ENCODE data around the gene FAM83D. TPM values are rescaled to one million over a fixed set of nuclear protein-coding genes. Genes with fewer than 3 reads are reported as not detected.

The FAM83D gene
- total and polyA plus RNA-seq, 2 donors (not counting 1 experiment from before 2014, with no cell fraction given), result 0.82 to 1.7 TPM

GRCh38 chr20:38892091-38892981 is 33.9 kb upstream of the FAM83D start:
- Histone ChIP-seq H3K9me3 (ENCODE audit: control extremely low read depth in 1 of 3, control insufficient read depth in 2 of 3, insufficient read depth in 1 of 3, low read length in 2 of 3) (peaks cover 0 to 4% (median 4%) of the 10 kb centered on the region in 3 donors), H3K4me3 (ENCODE audit: control extremely low read depth in 1 of 5, extremely low read depth in 1 of 5, insufficient read depth in 1 of 5, low read depth in 2 of 5, low read length in 4 of 5) (no peak overlapping the region), H3K27me3 (replicated peaks in 1 of 4; ENCODE audit: control extremely low read depth in 1 of 4, control insufficient read depth in 3 of 4, insufficient read depth in 4 of 4, low read length in 3 of 4) (no peaks in the 10 kb centered on the region), H2AFZ (ENCODE audit: insufficient read depth, low read depth, low read length, poor library complexity, severe bottlenecking) (no peak overlapping the region), H3K79me2 (ENCODE audit: control insufficient read depth, insufficient read depth, low read length) (peaks cover 89% of the 10 kb centered on the region), H3K9ac (ENCODE audit: low read length) (no peak overlapping the region), H4K20me1 (ENCODE audit: control insufficient read depth, insufficient read depth, low read length, poor library complexity, severe bottlenecking) (peaks cover 23% of the 10 kb centered on the region), H3K4me2 (replicated peaks; ENCODE audit: low read depth, low read length, poor library complexity, severe bottlenecking) (peak overlapping the region; percentile 56), H3K4me1 (ENCODE audit: control insufficient read depth in 2 of 2, insufficient read depth in 2 of 2, low read length in 2 of 2) (peaks cover 32 to 64% of the 10 kb centered on the region in 2 donors), H3K27ac (ENCODE audit: low read length in 2 of 2) (peak overlapping the region; percentile 74 to 78), H3K36me3 (replicated peaks in 1 of 2; ENCODE audit: control extremely low read depth in 1 of 2, control insufficient read depth in 1 of 2, extremely low read depth in 1 of 2, insufficient read depth in 2 of 2, low read length in 1 of 2) (peaks cover 2 to 65% of the 10 kb centered on the region in 2 experiments)
- 15% methylated on average over 11 of the region's 11 CpGs for WGBS (ENCODE audit: insufficient coverage)
- Mint-ChIP-seq H3K27ac (peak overlapping the region; percentile 89), H3K27me3 (no peaks in the 10 kb centered on the region), H3K9me3 (ENCODE audit: insufficient read depth) (no peaks in the 10 kb centered on the region), H3K4me1 (peaks cover 64% of the 10 kb centered on the region), H3K4me3 (peak overlapping the region; percentile 64)
- DNase-seq, result peak; percentile 59
- POLR2A ChIA-PET, result interaction anchor here (0.8 to 3.9 kb wide), 11 partner anchors 8 to 93 kb away, joined by 3 to 43 read pairs (median 12); partner anchors contain the start of gene PPP1R16B
- CTCF ChIA-PET, result interaction anchor here (0.6 to 11.0 kb wide), 40 partner anchors 7 to 247 kb away, joined by 3 to 141 read pairs (median 6); partner anchors contain the start of genes ACTR5, DHX35, FAM83D and PPP1R16B
- ATAC-seq (ENCODE audit: low read depth), result peak; percentile 25
- intact Hi-C loops (cut with micrococcal nuclease), result loop anchor here (5.0 kb wide), 2 partner anchors 65 to 145 kb away; partner anchors contain the start of gene ACTR5
- TF ChIP-seq EZH2 (IDR thresholded peaks at IDR 0.05; ENCODE audit: borderline replicate concordance, insufficient read depth, low read depth, low read length, poor library complexity, severe bottlenecking) (no peak), CTCF (IDR thresholded peaks at IDR 0.05) (no peak)
